Ishikawa (cell line): ENCODE results near the gene KRTAP10-10.

ENCODE experiments used
- TF ChIP-seq, protein P1 (sequence below): IDR thresholded peaks from 2 replicates; pipeline ENCODE4 v1.6.1; 2012
- TF ChIP-seq, protein P2 (sequence below): IDR thresholded peaks from 2 replicates; pipeline ENCODE4 v1.6.1; 2012; ENCODE audit warnings: low read depth, mild to moderate bottlenecking

DNA sequence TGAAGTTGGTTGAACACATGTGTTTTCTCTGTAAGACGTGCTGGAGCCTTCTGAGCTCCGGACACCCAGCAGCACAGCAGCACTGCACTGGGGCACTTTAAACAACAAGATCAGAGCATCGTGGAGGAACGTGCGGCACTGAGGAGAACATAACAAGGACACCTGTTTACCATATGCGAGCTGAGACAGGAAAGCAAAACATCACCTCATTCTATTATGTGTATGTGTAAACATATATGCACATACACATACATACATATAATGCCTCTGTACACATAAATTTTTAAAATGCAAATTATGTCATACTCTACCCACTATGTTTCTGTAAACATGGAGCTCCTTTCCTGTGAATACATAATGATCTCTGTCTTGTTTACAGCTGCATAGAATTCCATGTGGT, 41.6 kb upstream of the KRTAP10-10 start:
- TF ChIP-seq, protein P1, sequence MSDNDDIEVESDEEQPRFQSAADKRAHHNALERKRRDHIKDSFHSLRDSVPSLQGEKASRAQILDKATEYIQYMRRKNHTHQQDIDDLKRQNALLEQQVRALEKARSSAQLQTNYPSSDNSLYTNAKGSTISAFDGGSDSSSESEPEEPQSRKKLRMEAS: no peak
- TF ChIP-seq, protein P2, sequence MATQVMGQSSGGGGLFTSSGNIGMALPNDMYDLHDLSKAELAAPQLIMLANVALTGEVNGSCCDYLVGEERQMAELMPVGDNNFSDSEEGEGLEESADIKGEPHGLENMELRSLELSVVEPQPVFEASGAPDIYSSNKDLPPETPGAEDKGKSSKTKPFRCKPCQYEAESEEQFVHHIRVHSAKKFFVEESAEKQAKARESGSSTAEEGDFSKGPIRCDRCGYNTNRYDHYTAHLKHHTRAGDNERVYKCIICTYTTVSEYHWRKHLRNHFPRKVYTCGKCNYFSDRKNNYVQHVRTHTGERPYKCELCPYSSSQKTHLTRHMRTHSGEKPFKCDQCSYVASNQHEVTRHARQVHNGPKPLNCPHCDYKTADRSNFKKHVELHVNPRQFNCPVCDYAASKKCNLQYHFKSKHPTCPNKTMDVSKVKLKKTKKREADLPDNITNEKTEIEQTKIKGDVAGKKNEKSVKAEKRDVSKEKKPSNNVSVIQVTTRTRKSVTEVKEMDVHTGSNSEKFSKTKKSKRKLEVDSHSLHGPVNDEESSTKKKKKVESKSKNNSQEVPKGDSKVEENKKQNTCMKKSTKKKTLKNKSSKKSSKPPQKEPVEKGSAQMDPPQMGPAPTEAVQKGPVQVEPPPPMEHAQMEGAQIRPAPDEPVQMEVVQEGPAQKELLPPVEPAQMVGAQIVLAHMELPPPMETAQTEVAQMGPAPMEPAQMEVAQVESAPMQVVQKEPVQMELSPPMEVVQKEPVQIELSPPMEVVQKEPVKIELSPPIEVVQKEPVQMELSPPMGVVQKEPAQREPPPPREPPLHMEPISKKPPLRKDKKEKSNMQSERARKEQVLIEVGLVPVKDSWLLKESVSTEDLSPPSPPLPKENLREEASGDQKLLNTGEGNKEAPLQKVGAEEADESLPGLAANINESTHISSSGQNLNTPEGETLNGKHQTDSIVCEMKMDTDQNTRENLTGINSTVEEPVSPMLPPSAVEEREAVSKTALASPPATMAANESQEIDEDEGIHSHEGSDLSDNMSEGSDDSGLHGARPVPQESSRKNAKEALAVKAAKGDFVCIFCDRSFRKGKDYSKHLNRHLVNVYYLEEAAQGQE: no peak
